Neuronal stem cell (in vitro differentiated cells): ENCODE results near the gene EXT2.

ENCODE experiments used
- DNase-seq: peaks from one replicate; pipeline ENCODE4 v3.0.0-alpha.2; 2013; ENCODE audit warnings: low spot score
- H2AFZ ChIP-seq: one replicate; pipeline ENCODE4 v1.6.1; 2013; ENCODE audit warnings: mild to moderate bottlenecking, low read length, inconsistent platforms
- H2AK5ac ChIP-seq: 2 replicates; pipeline ENCODE4 v1.6.1; 2013; ENCODE audit warnings: low read depth, mild to moderate bottlenecking, inconsistent platforms, low read length, moderate library complexity, mixed read lengths
- H2BK120ac ChIP-seq: 2 replicates; pipeline ENCODE4 v1.6.1; 2013; ENCODE audit warnings: low read depth, mild to moderate bottlenecking, inconsistent platforms, low read length, moderate library complexity, mixed read lengths
- H2BK12ac ChIP-seq: one replicate; pipeline ENCODE4 v1.6.1; 2013; ENCODE audit warnings: low read length, inconsistent platforms
- H2BK15ac ChIP-seq: 2 replicates; pipeline ENCODE4 v1.6.1; 2013; ENCODE audit warnings: mild to moderate bottlenecking, low read length, inconsistent platforms, mixed read lengths
- H2BK5ac ChIP-seq: one replicate; pipeline ENCODE4 v1.6.1; 2013; ENCODE audit warnings: inconsistent platforms, mild to moderate bottlenecking, low read length, moderate library complexity
- H3K14ac ChIP-seq: one replicate; pipeline ENCODE4 v1.6.1; 2013; ENCODE audit warnings: low read length, inconsistent platforms
- H3K18ac ChIP-seq: 2 replicates; pipeline ENCODE4 v1.6.1; 2013; ENCODE audit warnings: low read length, inconsistent platforms
- H3K23ac ChIP-seq: 2 replicates; pipeline ENCODE4 v1.6.1; 2013; ENCODE audit warnings: low read depth, mild to moderate bottlenecking, mixed read lengths, low read length, inconsistent platforms; ENCODE audit not compliant: poor library complexity
- H3K27ac ChIP-seq: replicated peaks from 3 replicates; pipeline ENCODE4 v1.5.1; 2013; ENCODE audit warnings: low read length, inconsistent platforms
- H3K27me3 ChIP-seq, 3 experiments: 2 replicates each; pipeline ENCODE4 v1.6.1; 2013; ENCODE audit warnings: low read length in 3 of 3, mild to moderate bottlenecking in 2 of 3, inconsistent platforms in 1 of 3, low read depth in 1 of 3, mixed read lengths in 1 of 3, moderate library complexity in 1 of 3; ENCODE audit not compliant: control insufficient read depth in 3 of 3, insufficient read depth in 3 of 3
- H3K36me3 ChIP-seq, 2 donors: replicated peaks in 1 of 2; 2 replicates each; pipeline ENCODE4 v1.6.1; 2013; ENCODE audit warnings: low read length in 2 of 2; ENCODE audit not compliant: control insufficient read depth in 2 of 2, insufficient read depth in 2 of 2
- H3K4ac ChIP-seq: 2 replicates; pipeline ENCODE4 v1.6.1; 2013; ENCODE audit warnings: inconsistent platforms, mild to moderate bottlenecking, low read length, moderate library complexity
- H3K4me1 ChIP-seq, 2 donors: 1 replicate in 1 of 2; 2 replicates in 1 of 2; pipeline ENCODE4 v1.6.1; 2013; ENCODE audit warnings: low read length in 2 of 2, low read depth in 1 of 2; ENCODE audit not compliant: control insufficient read depth in 2 of 2, insufficient read depth in 1 of 2
- H3K4me2 ChIP-seq: one replicate; pipeline ENCODE4 v1.6.1; 2013; ENCODE audit warnings: mild to moderate bottlenecking, low read length, inconsistent platforms; ENCODE audit not compliant: insufficient read depth, poor library complexity, severe bottlenecking
- H3K4me3 ChIP-seq, 2 donors: 2 replicates each; pipeline ENCODE4 v1.5.1; 2013; ENCODE audit warnings: low read length in 2 of 2, mild to moderate bottlenecking in 2 of 2, inconsistent platforms in 1 of 2, moderate library complexity in 1 of 2
- H3K79me1 ChIP-seq: one replicate; pipeline ENCODE4 v1.6.1; 2013; ENCODE audit warnings: low read depth, mild to moderate bottlenecking, inconsistent platforms, low read length, moderate library complexity
- H3K9ac ChIP-seq: one replicate; pipeline ENCODE4 v1.6.1; 2013; ENCODE audit warnings: mild to moderate bottlenecking, low read depth, low read length, inconsistent platforms; ENCODE audit not compliant: poor library complexity
- H3K9me3 ChIP-seq, 2 donors: replicated peaks in 1 of 2; 2 replicates each; pipeline versions ENCODE3 to v1.6.1; 2013; ENCODE audit warnings: low read length in 2 of 2, mild to moderate bottlenecking in 2 of 2, inconsistent platforms in 1 of 2, low read depth in 1 of 2, mixed read lengths in 1 of 2, moderate library complexity in 1 of 2; ENCODE audit not compliant: control insufficient read depth in 2 of 2, insufficient read depth in 1 of 2
- H4K8ac ChIP-seq: one replicate; pipeline ENCODE4 v1.6.1; 2013; ENCODE audit warnings: low read depth, mild to moderate bottlenecking, inconsistent platforms, low read length, moderate library complexity
- H4K91ac ChIP-seq: one replicate; pipeline ENCODE4 v1.6.1; 2013; ENCODE audit warnings: low read length, low read depth, mild to moderate bottlenecking, inconsistent platforms; ENCODE audit not compliant: poor library complexity
- WGBS, 2 donors: extraction: QIAGEN DNeasy Blood & Tissue Kit; methylation state at CpG; one replicate each; pipeline ENCODE4 v1.1.7; 2013; ENCODE audit warnings: missing lambda C conversion rate in 2 of 2, mixed read lengths in 1 of 2; ENCODE audit not compliant: insufficient read length in 2 of 2, insufficient replicate concordance in 1 of 2; ENCODE audit errors: extremely low coverage in 2 of 2; 5-methylcytosine and 5-hydroxymethylcytosine counted together

Gene EXT2

DNA sequence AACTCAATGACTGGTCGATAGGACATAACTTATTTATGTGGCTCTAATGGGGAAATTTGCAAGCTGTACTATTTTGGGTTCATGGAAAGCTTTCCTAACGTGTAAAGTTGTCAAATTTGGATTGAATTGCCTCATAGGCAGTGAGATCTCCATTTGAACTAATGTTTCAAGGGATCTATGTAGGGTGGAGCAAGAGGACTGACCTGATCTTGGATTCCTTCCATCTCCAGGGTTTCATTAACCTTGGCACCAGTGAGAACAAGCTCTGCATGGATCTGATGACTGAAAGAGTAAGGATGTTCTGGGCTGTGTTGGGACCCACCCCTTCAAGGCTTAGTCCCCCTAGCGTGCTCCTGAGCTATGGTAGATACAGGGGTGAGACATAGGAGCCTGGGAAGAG is 45.6 kb upstream of the EXT2 start:
- Histone ChIP-seq H2AK5ac (no peak overlapping the region), H3K4ac (no peak overlapping the region), H3K79me1 (no peaks in the 10 kb centered on the region), H3K18ac (no peak overlapping the region), H2BK15ac (no peak overlapping the region), H3K27me3 (peaks cover 0 to 22% (median 0%) of the 10 kb centered on the region in 3 experiments), H3K4me1 (no peaks in the 10 kb centered on the region), H3K4me3 (no peak overlapping the region), H4K91ac (no peak overlapping the region), H3K23ac (no peak overlapping the region), H2BK12ac (no peak overlapping the region), H3K9me3 (no peaks in the 10 kb centered on the region), H3K27ac (no peak overlapping the region), H2BK120ac (no peak overlapping the region), H3K4me2 (no peak overlapping the region), H3K36me3 (no peaks in the 10 kb centered on the region), H3K14ac (no peak overlapping the region), H4K8ac (no peak overlapping the region), H2AFZ (no peak overlapping the region), H3K9ac (no peak overlapping the region), H2BK5ac (no peak overlapping the region)
- WGBS, 2 donors, result no CpG with 5 or more reads among the region's 3 CpGs
- DNase-seq, result no peak

DNA sequence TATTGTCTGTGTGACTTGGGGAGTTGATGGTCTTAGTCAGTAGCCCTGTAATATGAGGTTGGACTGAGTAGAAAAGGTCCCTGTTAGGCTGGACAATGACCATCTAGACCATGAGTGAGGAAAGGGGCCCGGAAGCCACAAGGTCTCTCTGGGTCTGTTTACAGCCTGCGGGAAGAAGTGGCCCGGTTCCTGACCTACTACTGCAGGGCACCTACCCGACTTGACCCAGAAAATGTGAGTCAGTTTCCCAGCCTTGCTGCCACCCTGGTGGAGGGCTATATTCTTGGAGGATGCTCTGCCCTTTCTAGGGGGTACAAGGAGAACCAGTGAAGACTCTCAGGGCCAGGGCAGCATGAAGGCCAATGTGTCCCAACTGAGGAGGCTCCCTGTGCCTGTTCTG is 44.3 kb upstream of the EXT2 start:
- Histone ChIP-seq H3K36me3 (no peaks in the 10 kb centered on the region), H2BK120ac (no peak overlapping the region), H3K4me1 (no peaks in the 10 kb centered on the region), H3K9ac (no peak overlapping the region), H3K18ac (no peak overlapping the region), H3K14ac (no peak overlapping the region), H3K9me3 (no peaks in the 10 kb centered on the region), H3K4ac (no peak overlapping the region), H3K27me3 (peaks cover 0 to 28% (median 0%) of the 10 kb centered on the region in 3 experiments), H3K4me3 (no peak overlapping the region), H2BK15ac (no peak overlapping the region), H2AFZ (no peak overlapping the region), H2AK5ac (no peak overlapping the region), H2BK12ac (no peak overlapping the region), H3K79me1 (no peaks in the 10 kb centered on the region), H3K27ac (no peak overlapping the region), H3K4me2 (no peak overlapping the region), H2BK5ac (no peak overlapping the region), H3K23ac (peak overlapping the region; percentile 19), H4K8ac (no peak overlapping the region), H4K91ac (no peak overlapping the region)
- no peak for DNase-seq
- no CpG with 5 or more reads among the region's 4 CpGs for WGBS, 2 donors

DNA sequence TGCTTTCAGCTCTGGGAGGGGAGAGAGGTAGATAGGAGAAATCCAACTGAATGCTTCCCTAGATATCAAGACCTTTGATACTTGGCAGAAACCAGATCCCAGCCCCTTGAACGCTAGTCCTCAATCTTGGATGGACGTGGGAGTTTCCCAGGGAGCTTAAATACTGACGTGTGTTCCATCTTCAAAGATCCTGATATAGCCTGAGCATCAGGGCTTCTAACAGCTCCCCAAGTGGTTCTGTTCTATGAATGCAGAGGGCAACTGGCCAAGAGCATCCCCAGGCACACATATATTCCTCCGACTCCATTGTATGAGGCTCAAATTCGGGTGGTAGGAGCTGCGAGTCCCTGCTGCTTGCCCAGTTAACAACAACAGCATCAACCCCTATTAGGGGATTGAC is 38.1 kb upstream of the EXT2 start:
- no peak overlapping the region for H2BK15ac ChIP-seq
- no peak overlapping the region for H3K18ac ChIP-seq
- no peak overlapping the region for H4K91ac ChIP-seq
- no peaks in the 10 kb centered on the region for H3K4me1 ChIP-seq
- peaks cover 0 to 49% (median 0%) of the 10 kb centered on the region in 3 experiments for H3K27me3 ChIP-seq
- H3K9ac ChIP-seq, result no peak overlapping the region
- no peak overlapping the region for H3K4me2 ChIP-seq
- no peak overlapping the region for H3K14ac ChIP-seq
- H2AFZ ChIP-seq, result no peak overlapping the region
- no peak overlapping the region for H3K4ac ChIP-seq
- no peak overlapping the region for H3K23ac ChIP-seq
- no peaks in the 10 kb centered on the region for H3K9me3 ChIP-seq
- DNase-seq, result no peak
- no CpG with 5 or more reads among the region's 6 CpGs for WGBS, 2 donors
- H4K8ac ChIP-seq, result no peak overlapping the region
- no peak overlapping the region for H2BK5ac ChIP-seq
- no peaks in the 10 kb centered on the region for H3K36me3 ChIP-seq
- H3K4me3 ChIP-seq, result no peak overlapping the region
- no peaks in the 10 kb centered on the region for H3K79me1 ChIP-seq
- no peak overlapping the region for H2AK5ac ChIP-seq
- H3K27ac ChIP-seq, result no peak overlapping the region
- no peak overlapping the region for H2BK12ac ChIP-seq
- H2BK120ac ChIP-seq, result no peak overlapping the region

DNA sequence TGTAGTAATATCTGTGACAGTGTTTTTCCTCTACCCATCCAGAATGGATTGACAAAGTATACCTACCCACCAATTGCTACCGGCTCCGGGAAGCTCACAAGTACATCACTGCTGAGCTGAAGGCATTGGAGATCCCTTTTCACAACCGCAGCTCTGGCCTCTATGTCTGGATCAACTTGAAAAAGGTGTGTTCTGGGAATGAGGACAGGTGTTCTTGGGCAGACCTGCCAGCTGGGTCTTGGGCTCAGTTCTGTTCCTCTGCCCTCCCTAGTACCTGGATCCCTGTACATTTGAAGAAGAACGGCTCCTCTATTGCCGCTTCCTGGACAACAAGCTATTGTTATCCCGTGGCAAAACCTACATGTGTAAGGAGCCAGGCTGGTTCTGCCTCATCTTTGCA is 37.2 kb upstream of the EXT2 start:
- H3K4me2 ChIP-seq, result no peak overlapping the region
- no CpG with 5 or more reads among the region's 6 CpGs for WGBS, 2 donors
- H2BK12ac ChIP-seq, result no peak overlapping the region
- no peak overlapping the region for H3K4ac ChIP-seq
- H3K9ac ChIP-seq, result no peak overlapping the region
- H4K8ac ChIP-seq, result no peak overlapping the region
- H3K27ac ChIP-seq, result no peak overlapping the region
- H3K14ac ChIP-seq, result no peak overlapping the region
- no peak overlapping the region for H2AFZ ChIP-seq
- peaks cover 0 to 54% (median 0%) of the 10 kb centered on the region in 3 experiments for H3K27me3 ChIP-seq
- no peak overlapping the region for H3K4me3 ChIP-seq
- H2AK5ac ChIP-seq, result no peak overlapping the region
- H3K23ac ChIP-seq, result no peak overlapping the region
- no peak for DNase-seq
- H4K91ac ChIP-seq, result no peak overlapping the region
- no peak overlapping the region for H2BK5ac ChIP-seq
- H3K18ac ChIP-seq, result no peak overlapping the region
- H2BK120ac ChIP-seq, result no peak overlapping the region
- H3K79me1 ChIP-seq, result no peaks in the 10 kb centered on the region
- no peaks in the 10 kb centered on the region for H3K9me3 ChIP-seq
- H3K4me1 ChIP-seq, result no peaks in the 10 kb centered on the region
- H2BK15ac ChIP-seq, result no peak overlapping the region
- H3K36me3 ChIP-seq, result no peaks in the 10 kb centered on the region
